BLaER1 (cell line): ENCODE results near the gene PSORS1C1.
A peak's percentile ranks its signal among the peaks of the same experiment; 100 is the strongest.

ENCODE experiments used
- H3K27ac ChIP-seq: shearing (Covaris generic); formaldehyde crosslinking; 2 replicates; pipeline ENCODE4 v1.8.1; 2022
- H3K27me3 ChIP-seq: shearing (Covaris generic); formaldehyde crosslinking; 2 replicates; pipeline ENCODE4 v1.8.1; 2022
- H3K36me3 ChIP-seq: shearing (Covaris generic); formaldehyde crosslinking; 2 replicates; pipeline ENCODE4 v1.8.1; 2022
- H3K4me1 ChIP-seq: shearing (Covaris generic); formaldehyde crosslinking; 2 replicates; pipeline ENCODE4 v1.8.1; 2022
- H3K4me2 ChIP-seq: shearing (Covaris generic); formaldehyde crosslinking; 2 replicates; pipeline ENCODE4 v1.8.1; 2022
- H3K4me3 ChIP-seq: shearing (Covaris generic); formaldehyde crosslinking; 2 replicates; pipeline ENCODE4 v1.8.1; 2022
- H3K9ac ChIP-seq: shearing (Covaris generic); formaldehyde crosslinking; 2 replicates; pipeline ENCODE4 v1.8.1; 2022
- H3K9me3 ChIP-seq: shearing (Covaris generic); formaldehyde crosslinking; 2 replicates; pipeline ENCODE4 v1.8.1; 2022
- H4K20me1 ChIP-seq: shearing (Covaris generic); formaldehyde crosslinking; 2 replicates; pipeline ENCODE4 v1.8.1; 2022
- Cebpa-rat ChIP-seq: shearing (Covaris generic); IDR thresholded peaks from 2 replicates; pipeline ENCODE4 v1.8.1; 2022

Gene PSORS1C1

DNA sequence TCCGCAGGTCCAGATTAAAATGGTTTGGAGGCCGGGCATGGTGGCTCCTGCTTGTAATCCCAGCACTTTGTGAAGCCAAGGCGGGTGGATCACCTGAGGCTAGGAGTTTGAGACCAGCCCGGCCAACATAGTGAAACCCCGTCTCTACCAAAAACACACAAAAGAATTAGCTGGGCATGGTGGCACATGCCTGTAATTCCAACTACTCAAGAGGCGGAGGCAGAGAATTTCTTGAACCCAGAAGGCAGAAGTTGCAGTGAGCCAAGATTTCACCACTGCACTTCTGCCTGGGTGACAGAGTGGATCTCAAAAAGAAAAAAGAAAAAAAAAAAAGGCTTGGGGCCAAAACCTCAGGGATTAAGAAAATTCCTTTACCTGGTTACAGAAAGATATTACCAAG, 32.7 kb upstream of the PSORS1C1 start:
- Histone ChIP-seq H3K36me3 (no peaks in the 10 kb centered on the region), H3K4me2 (no peak overlapping the region), H3K4me1 (peaks cover 41% of the 10 kb centered on the region), H3K9me3 (no peaks in the 10 kb centered on the region), H3K27ac (no peak overlapping the region), H3K27me3 (no peaks in the 10 kb centered on the region), H3K4me3 (no peak overlapping the region), H3K9ac (no peak overlapping the region), H4K20me1 (no peaks in the 10 kb centered on the region)
- TF ChIP-seq Cebpa-rat: no peak

DNA sequence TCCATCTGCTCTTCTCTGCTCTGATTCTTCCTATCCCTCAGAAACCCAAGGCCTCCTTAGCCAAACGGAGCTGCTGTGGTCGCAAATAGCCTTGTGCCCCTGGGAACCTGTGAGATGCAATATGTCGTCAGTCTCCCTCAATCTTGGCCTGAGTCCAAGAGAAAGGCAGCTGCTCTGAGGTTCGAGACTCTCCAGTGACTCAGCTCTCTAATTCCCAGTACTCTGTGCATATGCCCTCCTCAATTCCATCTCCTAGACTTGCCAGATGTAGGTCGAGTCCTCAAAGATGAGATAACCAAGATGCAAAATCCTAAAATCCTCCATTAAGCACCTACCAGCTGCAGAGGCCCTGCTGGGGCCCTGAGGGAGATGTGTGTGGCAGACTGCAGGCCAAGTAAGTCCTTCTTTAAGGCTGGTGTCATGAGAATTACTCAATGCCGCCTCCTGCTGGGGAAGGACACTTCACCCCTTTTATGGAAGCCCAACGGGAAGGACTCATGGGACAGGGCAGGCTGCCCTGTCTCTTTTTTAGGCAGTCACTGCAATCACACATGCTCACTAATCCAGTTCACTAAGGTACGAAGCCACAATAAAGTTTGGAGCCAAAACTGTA, 30.8 kb upstream of the PSORS1C1 start:
- no peaks in the 10 kb centered on the region for H4K20me1 ChIP-seq
- no peaks in the 10 kb centered on the region for H3K36me3 ChIP-seq
- peaks cover 40% of the 10 kb centered on the region for H3K4me1 ChIP-seq
- no peak overlapping the region for H3K9ac ChIP-seq
- no peaks in the 10 kb centered on the region for H3K9me3 ChIP-seq
- no peak for TF ChIP-seq Cebpa-rat
- peak overlapping the region; percentile 41 for H3K4me2 ChIP-seq
- H3K27me3 ChIP-seq: no peaks in the 10 kb centered on the region
- H3K4me3 ChIP-seq: no peak overlapping the region
- no peak overlapping the region for H3K27ac ChIP-seq

DNA sequence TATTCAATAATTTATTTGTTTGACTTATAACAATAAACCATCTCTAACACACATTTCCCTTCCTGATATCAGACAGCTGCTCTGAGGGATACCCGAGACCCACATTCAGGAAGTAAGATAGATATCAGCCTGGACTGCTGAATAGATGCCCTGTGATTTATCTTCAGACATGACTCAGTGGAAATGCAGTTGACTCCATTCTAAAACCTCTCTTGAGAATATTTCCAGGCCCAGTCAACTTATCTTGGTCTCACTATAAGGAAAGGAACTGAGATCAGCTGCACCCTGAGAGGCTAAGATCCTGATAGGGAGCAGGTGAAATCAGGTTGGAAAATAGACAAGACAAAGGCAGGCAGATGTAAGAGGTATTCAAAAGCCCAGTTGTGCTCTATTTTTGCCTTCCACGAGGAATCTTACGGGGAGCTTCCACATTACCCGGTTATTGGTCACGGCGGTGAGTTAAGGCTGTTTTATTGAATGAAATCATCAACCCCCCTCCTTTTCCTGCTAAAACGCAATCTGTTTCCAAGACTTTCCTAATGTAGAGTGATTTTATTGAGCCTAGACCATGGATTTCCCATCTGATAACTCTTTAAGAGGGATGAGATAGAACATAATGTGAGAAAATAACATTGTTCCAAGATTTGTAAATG, 27.7 kb upstream of the PSORS1C1 start:
- H3K4me2 ChIP-seq: peak overlapping the region; percentile 30
- no peaks in the 10 kb centered on the region for H3K27me3 ChIP-seq
- H3K36me3 ChIP-seq: no peaks in the 10 kb centered on the region
- H3K9me3 ChIP-seq: no peaks in the 10 kb centered on the region
- no peak overlapping the region for H3K9ac ChIP-seq
- no peaks in the 10 kb centered on the region for H4K20me1 ChIP-seq
- no peak overlapping the region for H3K4me3 ChIP-seq
- no peak for TF ChIP-seq Cebpa-rat
- H3K27ac ChIP-seq: no peak overlapping the region
- peaks cover 40% of the 10 kb centered on the region for H3K4me1 ChIP-seq

DNA sequence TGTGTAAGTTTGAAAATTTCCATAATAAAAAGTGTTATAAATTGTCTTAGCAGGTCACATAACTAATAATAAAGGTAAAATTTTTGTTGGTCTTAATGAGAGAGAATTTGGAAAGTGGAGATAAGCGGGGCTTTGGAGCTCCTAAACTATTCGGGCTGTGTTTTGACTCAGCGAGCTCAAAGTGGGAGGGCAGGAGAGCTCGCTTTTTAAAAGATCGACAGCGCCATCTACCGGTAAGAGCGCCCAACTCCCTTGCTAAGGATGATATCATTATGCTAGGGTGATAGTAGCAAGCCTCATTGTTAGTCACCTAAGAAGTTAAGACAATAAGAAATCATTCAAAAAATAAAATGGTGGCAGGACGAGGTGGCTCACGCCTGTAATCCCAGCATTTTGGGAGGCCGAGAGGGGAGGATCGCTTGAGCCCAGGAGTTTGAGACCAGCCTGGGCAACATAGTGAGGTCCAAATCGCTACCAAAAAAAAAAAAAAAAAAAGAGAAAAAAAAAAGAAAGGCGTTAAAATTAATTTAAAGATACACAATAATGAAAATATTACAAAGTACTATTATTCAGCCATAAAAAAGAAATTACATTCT, 27.0 kb upstream of the PSORS1C1 start:
- Histone ChIP-seq H3K9ac (no peak overlapping the region), H3K4me1 (peaks cover 37% of the 10 kb centered on the region), H3K27me3 (no peaks in the 10 kb centered on the region), H3K27ac (no peak overlapping the region), H3K4me2 (0 out of 2 replicates have a peak overlapping the region, but pooled peaks have one; percentile 30), H3K9me3 (no peaks in the 10 kb centered on the region), H3K36me3 (no peaks in the 10 kb centered on the region), H4K20me1 (no peaks in the 10 kb centered on the region), H3K4me3 (no peak overlapping the region)
- TF ChIP-seq Cebpa-rat: no peak

DNA sequence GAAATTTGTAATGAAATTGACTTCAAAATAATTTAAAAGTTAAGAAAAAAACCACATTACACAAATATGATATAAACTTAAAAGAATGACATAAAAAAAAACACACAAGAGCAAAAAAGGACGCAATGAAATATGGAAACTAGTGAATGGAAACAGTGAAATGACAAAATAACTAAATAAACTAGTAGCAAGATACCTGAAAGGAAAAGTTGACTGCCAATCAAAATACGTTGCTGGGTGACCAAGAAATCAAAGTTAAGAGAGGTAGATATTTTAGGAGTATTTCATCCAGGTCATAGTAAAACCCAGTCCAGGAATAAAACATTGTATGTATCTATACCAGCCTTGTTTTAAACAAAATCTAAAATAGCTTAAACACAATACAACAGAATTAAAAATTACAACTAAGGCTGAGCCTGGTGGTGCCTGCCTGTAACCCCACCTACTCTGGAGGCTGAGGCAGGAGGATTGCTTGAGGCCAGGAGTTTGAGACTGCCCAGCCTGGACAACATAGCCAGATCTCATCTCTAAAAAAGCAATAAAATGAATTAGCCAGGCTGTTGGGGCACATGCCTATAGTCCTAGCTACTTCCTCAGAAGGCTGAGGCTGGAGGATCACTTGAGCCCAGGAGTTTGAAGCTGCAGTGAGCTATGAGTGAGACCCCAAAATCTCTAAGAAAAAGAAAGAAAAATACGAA, 24.2 kb upstream of the PSORS1C1 start:
- H3K27me3 ChIP-seq: no peaks in the 10 kb centered on the region
- no peak overlapping the region for H3K4me2 ChIP-seq
- TF ChIP-seq Cebpa-rat: no peak
- H3K27ac ChIP-seq: no peak overlapping the region
- H3K9me3 ChIP-seq: no peaks in the 10 kb centered on the region
- no peak overlapping the region for H3K9ac ChIP-seq
- H3K36me3 ChIP-seq: no peaks in the 10 kb centered on the region
- no peak overlapping the region for H3K4me3 ChIP-seq
- no peaks in the 10 kb centered on the region for H4K20me1 ChIP-seq
- peaks cover 34% of the 10 kb centered on the region for H3K4me1 ChIP-seq

DNA sequence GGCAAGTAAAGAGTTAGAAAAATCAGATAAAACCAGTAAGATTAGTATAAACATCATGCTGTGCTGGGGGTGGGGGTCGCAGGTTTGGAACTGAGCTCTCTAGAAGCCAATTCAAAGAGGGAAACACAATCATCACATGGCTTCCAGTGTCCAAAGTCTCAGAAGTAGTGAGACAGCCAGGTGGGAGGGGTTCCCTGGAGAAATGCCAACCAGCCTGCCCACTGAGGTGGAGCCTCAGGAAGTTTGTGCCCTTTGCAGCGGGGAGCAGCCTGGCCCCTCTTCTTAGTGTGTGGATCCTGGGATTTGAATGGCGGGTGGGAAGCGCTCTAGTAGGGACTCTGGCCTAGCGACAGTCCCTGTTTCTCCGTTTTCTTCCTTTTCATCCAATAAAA, 23.6 kb upstream of the PSORS1C1 start:
- no peaks in the 10 kb centered on the region for H3K9me3 ChIP-seq
- no peak overlapping the region for H3K27ac ChIP-seq

DNA sequence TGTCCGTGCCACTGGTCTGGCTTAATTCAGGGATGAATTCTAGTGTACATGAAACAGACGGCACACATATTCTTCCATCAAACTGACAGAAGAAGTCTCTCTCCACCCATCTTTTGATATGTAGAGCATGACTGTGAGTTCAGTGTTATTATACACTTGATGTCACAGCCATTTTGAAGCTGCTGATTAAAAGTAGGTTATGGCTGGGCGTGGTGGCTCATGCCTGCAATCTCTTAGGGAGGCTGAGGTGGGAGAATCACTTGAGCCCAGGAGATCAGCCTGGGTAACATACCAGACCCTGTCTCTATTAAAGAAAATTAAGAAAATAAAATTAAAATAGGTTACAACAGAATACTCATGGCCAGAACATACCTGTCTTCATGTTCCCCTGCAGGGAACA, 22.9 kb upstream of the PSORS1C1 start:
- Histone ChIP-seq H3K4me2 (no peak overlapping the region), H3K4me1 (peaks cover 32% of the 10 kb centered on the region), H3K9ac (no peak overlapping the region), H3K9me3 (no peaks in the 10 kb centered on the region), H3K36me3 (no peaks in the 10 kb centered on the region), H3K27me3 (no peaks in the 10 kb centered on the region), H4K20me1 (no peaks in the 10 kb centered on the region), H3K27ac (no peak overlapping the region), H3K4me3 (no peak overlapping the region)
- TF ChIP-seq Cebpa-rat: no peak

More for the DNA sequence above, 23.6 kb upstream of the PSORS1C1 start:
- H3K27me3 ChIP-seq: no peaks in the 10 kb centered on the region
- H3K4me2 ChIP-seq: no peak overlapping the region
- H3K4me3 ChIP-seq: no peak overlapping the region
- no peaks in the 10 kb centered on the region for H3K36me3 ChIP-seq
- TF ChIP-seq Cebpa-rat: no peak
- H4K20me1 ChIP-seq: no peaks in the 10 kb centered on the region
- H3K9ac ChIP-seq: no peak overlapping the region
- peaks cover 34% of the 10 kb centered on the region for H3K4me1 ChIP-seq

DNA sequence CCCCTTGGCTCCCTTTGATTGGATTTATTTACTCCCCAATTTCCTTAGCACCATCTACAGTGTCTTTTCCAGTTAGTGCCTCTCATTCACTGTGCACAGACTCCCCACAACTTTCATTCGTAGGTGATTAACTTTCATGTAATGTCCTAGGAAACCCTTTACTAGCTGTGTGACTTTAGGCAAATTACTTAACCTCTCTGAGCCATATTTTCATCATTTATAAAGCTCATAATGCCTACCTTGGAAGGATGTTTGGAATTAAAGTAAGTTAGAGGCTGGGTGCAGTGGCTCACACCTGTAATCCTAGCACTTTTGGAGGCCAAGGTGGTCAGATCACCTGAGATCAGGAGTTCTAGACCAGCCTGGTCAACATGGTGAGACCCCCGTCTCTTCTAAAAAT, 22.4 kb upstream of the PSORS1C1 start:
- no peak overlapping the region for H3K27ac ChIP-seq
- H3K27me3 ChIP-seq: no peaks in the 10 kb centered on the region

DNA sequence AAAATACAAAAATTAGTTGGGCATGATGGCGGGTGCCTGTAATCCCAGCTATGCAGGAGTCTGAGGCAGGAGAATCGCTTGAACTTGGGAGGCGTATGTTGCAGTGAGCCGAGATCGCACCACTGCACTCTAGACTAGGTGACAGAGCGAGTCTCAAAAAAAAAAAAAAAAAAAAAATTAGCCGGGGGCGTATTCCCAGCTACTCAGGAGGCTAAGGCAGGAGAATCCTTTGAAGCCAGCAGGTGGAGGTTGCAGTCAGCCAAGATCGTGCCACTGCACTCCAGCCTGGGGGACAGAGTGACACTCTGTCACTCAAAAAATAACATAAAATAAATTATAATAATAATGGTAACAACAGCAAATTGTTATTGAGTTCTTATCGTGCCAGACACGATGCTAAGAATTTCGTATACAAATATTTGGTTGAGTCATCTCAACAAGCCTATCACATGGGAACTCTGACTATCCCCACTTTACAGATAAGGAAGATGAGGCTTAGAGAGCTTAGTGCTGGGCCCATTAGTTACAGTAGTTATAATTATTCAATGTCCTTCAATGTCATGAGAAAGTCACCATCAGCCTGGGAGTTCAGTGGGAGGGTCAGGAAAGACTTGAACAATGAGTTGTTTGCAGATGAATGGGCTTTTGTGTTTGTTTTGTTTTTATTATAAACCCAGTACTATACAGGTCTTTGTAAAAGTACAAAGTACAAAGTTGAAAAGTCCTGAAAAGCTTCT, 21.7 kb upstream of the PSORS1C1 start:
- H4K20me1 ChIP-seq: no peaks in the 10 kb centered on the region
- no peak overlapping the region for H3K27ac ChIP-seq
- no peaks in the 10 kb centered on the region for H3K36me3 ChIP-seq
- no peak overlapping the region for H3K9ac ChIP-seq
- H3K4me1 ChIP-seq: peaks cover 36% of the 10 kb centered on the region
- no peak overlapping the region for H3K4me3 ChIP-seq
- H3K9me3 ChIP-seq: no peaks in the 10 kb centered on the region
- no peak for TF ChIP-seq Cebpa-rat
- no peaks in the 10 kb centered on the region for H3K27me3 ChIP-seq
- no peak overlapping the region for H3K4me2 ChIP-seq

More for the DNA sequence above, 22.4 kb upstream of the PSORS1C1 start:
- Histone ChIP-seq H4K20me1 (no peaks in the 10 kb centered on the region), H3K9ac (no peak overlapping the region), H3K36me3 (no peaks in the 10 kb centered on the region), H3K4me2 (no peak overlapping the region), H3K4me3 (no peak overlapping the region), H3K4me1 (peaks cover 32% of the 10 kb centered on the region), H3K9me3 (no peaks in the 10 kb centered on the region)
- no peak for TF ChIP-seq Cebpa-rat
